Fibroblast of pulmonary artery (primary cell): ENCODE results near the gene SQOR.

Source experiments
- DNase-seq: peaks from one replicate; pipeline ENCODE4 v3.0.0-alpha.2; 2010; ENCODE audit warnings: low read depth
- H3K4me3 ChIP-seq: replicated peaks from 2 replicates; pipeline ENCODE4 v1.5.1; 2011; ENCODE audit warnings: low read depth, mild to moderate bottlenecking, control low read depth, low read length, moderate library complexity
- TF ChIP-seq, protein P1 (sequence below): IDR thresholded peaks from 2 replicates; pipeline ENCODE4 v1.5.1; 2011; ENCODE audit warnings: mild to moderate bottlenecking, control low read depth, low read length, inconsistent platforms; ENCODE audit errors: missing control alignments

Gene SQOR

GRCh38 chr15:45667002-45667401, 32.2 kb downstream of the SQOR start:
- TF ChIP-seq, protein P1, sequence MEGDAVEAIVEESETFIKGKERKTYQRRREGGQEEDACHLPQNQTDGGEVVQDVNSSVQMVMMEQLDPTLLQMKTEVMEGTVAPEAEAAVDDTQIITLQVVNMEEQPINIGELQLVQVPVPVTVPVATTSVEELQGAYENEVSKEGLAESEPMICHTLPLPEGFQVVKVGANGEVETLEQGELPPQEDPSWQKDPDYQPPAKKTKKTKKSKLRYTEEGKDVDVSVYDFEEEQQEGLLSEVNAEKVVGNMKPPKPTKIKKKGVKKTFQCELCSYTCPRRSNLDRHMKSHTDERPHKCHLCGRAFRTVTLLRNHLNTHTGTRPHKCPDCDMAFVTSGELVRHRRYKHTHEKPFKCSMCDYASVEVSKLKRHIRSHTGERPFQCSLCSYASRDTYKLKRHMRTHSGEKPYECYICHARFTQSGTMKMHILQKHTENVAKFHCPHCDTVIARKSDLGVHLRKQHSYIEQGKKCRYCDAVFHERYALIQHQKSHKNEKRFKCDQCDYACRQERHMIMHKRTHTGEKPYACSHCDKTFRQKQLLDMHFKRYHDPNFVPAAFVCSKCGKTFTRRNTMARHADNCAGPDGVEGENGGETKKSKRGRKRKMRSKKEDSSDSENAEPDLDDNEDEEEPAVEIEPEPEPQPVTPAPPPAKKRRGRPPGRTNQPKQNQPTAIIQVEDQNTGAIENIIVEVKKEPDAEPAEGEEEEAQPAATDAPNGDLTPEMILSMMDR: no peak
- H3K4me3 ChIP-seq: no peak overlapping the region
- DNase-seq: no peak

- TF ChIP-seq, protein P1: no peak
- no peak for DNase-seq
- no peak overlapping the region for H3K4me3 ChIP-seq
These were observed 33.6 kb downstream of the SQOR start for GRCh38 chr15:45668386-45668785.

- DNase-seq: no peak
- no peak overlapping the region for H3K4me3 ChIP-seq
- TF ChIP-seq, protein P1: no peak
These were observed 34.6 kb downstream of the SQOR start for GRCh38 chr15:45669422-45669821.

DNA sequence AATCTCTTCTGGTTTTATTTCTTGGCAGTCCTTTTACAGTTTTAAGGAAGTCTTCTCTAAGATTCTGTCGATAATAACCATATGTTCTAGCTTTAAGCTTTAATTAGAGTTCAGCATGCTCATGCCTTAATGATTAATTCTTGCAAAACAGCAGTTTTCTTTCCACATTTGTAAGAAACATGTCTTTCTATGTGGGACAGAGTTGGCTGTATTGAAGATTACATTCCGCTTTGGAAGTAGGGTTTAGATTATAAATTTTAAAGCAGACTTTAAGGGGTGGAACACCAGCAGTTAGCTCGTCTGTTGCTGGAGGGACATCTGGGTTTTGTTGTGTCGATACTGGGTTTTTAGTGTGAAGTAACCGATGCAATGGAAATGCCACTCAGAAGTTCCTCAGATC, 35.3 kb downstream of the SQOR start:
- TF ChIP-seq, protein P1: no peak
- DNase-seq: no peak
- H3K4me3 ChIP-seq: no peak overlapping the region

- DNase-seq: peak; percentile 59
- no peak overlapping the region for H3K4me3 ChIP-seq
- TF ChIP-seq, protein P1: no peak
These were observed 35.7 kb downstream of the SQOR start for GRCh38 chr15:45670511-45670910.

DNA sequence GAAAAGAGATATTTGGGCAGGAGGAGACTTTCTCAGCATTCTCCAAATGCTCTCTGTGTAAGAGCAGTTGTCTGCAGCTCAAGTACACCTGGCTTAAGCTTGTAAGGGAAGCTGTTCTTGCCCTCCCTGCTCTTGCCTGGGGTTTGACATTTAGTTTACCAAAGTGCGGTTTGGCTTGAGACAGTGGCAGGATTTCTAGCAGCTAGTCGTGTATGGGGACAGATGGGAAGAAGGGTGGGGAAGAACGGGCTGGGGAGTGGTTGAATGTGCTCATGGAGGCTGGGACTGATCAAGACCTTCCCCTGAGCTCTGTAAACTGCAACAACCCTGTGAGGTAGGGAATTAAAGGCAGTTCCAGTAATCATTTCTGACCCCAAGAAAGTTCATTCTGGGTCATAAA, 39.8 kb downstream of the SQOR start:
- TF ChIP-seq, protein P1: no peak
- DNase-seq: no peak
- no peak overlapping the region for H3K4me3 ChIP-seq

GRCh38 chr15:45677797-45678196, 43.0 kb downstream of the SQOR start:
- H3K4me3 ChIP-seq: no peak overlapping the region
- TF ChIP-seq, protein P1: no peak
- DNase-seq: no peak
